Panc1 (cell line): ENCODE data around the gene MAGI2. TPM values are rescaled to one million over a fixed set of nuclear protein-coding genes. Genes with fewer than 3 reads are reported as not detected.

Experiments used
- ATAC-seq: fragments of 200-7000 bp; cut with Tn5 transposase; 2 replicates; pipeline ENCODE4 v1.9.1; 2020; ENCODE audit warnings: mild to moderate bottlenecking, moderate library complexity
- BruUV-seq: library from RNA; stranded (reverse); fragments of 400-500 nt; replicated peaks from 2 replicates; lab custom pipeline; 2021; lab: Mats Ljungman, UMichigan
- CTCF ChIA-PET: fragments of 300-600 bp; sonication (Branson Sonifier 250); formaldehyde crosslinking; loops from one replicate; lab custom pipeline; 2022; ENCODE audit warnings: antibody characterized with exemption; lab: Charles Lee
- POLR2A ChIA-PET: fragments of 300-600 bp; sonication (Branson Sonifier 250); formaldehyde crosslinking; loops from one replicate; lab custom pipeline; 2022; ENCODE audit warnings: antibody characterized with exemption; lab: Charles Lee
- DNase-seq: peaks from one replicate; pipeline ENCODE4 v3.0.0-alpha.2; 2010; ENCODE audit warnings: low read depth, low spot score
- H3K27ac ChIP-seq: 2 replicates; pipeline ENCODE4 v1.5.1; 2011; ENCODE audit warnings: mild to moderate bottlenecking, low read length, inconsistent platforms
- H3K27me3 ChIP-seq: fragments of 200-500 bp; sonication (Bioruptor generic); 2 replicates; pipeline ENCODE4 v1.6.0; 2014; ENCODE audit warnings: low read length, inconsistent platforms; ENCODE audit not compliant: control insufficient read depth, insufficient read depth
- H3K36me3 ChIP-seq: fragments of 200-500 bp; sonication (Bioruptor generic); 2 replicates; pipeline ENCODE4 v1.5.1; 2014; ENCODE audit warnings: inconsistent platforms, mild to moderate bottlenecking, low read length, moderate library complexity; ENCODE audit not compliant: control insufficient read depth, insufficient read depth
- H3K4me1 ChIP-seq: 2 replicates; pipeline ENCODE4 v1.5.1; 2011; ENCODE audit warnings: inconsistent platforms, mild to moderate bottlenecking, low read length, moderate library complexity; ENCODE audit not compliant: control insufficient read depth, insufficient read depth
- H3K4me3 ChIP-seq, 2 experiments: 2 replicates each; pipeline ENCODE4 v1.5.1; 2011 to 2012; ENCODE audit warnings: low read depth in 2 of 2, low read length in 2 of 2, mild to moderate bottlenecking in 2 of 2, inconsistent platforms in 1 of 2, moderate library complexity in 1 of 2
- H3K9me3 ChIP-seq: fragments of 200-500 bp; sonication (Bioruptor generic); 2 replicates; pipeline ENCODE4 v1.5.1; 2014; ENCODE audit warnings: low read depth, mild to moderate bottlenecking, inconsistent platforms, low read length, moderate library complexity; ENCODE audit not compliant: control insufficient read depth, insufficient read depth
- CTCF ChIP-seq: fragments of 450-650 bp; IDR thresholded peaks from 2 replicates; pipeline ENCODE4 v1.5.1; 2017; ENCODE audit warnings: mild to moderate bottlenecking
- POLR2AphosphoS5 ChIP-seq: IDR thresholded peaks from 2 replicates; pipeline ENCODE4 v1.6.1; 2012; ENCODE audit warnings: mild to moderate bottlenecking, low read depth, low read length, moderate library complexity
- REST ChIP-seq, 2 experiments: IDR thresholded peaks; 2 replicates each; pipeline ENCODE4 v1.6.1; 2011 to 2012; ENCODE audit warnings: low read depth in 2 of 2, control low read depth in 1 of 2, low read length in 1 of 2, mild to moderate bottlenecking in 1 of 2, moderate library complexity in 1 of 2; ENCODE audit not compliant: insufficient read depth in 1 of 2
- SIN3A ChIP-seq: IDR thresholded peaks from 2 replicates; pipeline ENCODE4 v1.6.1; 2012; ENCODE audit warnings: low read depth, mild to moderate bottlenecking, low read length, moderate library complexity, borderline replicate concordance; ENCODE audit not compliant: insufficient read depth
- TCF7L2 ChIP-seq: IDR thresholded peaks from 2 replicates; pipeline ENCODE4 v1.6.1; 2011; ENCODE audit warnings: mild to moderate bottlenecking, low read depth, low read length, inconsistent platforms
- in situ Hi-C: cut with HindIII; loops from 2 replicates; pipeline ENCODE4 v1.10.0; 2016; ENCODE audit warnings: low sequenced_read_pairs, low pct_unique_long_range_greater_than_20kb
- intact Hi-C: fragments of 100-400 bp; cut with micrococcal nuclease; formaldehyde crosslinking; loops from one replicate; pipeline ENCODE4 v1.10.0; 2022; ENCODE audit not compliant: unreplicated experiment
- total RNA-seq: library from RNA; stranded (reverse); gene quantifications from one replicate; pipeline ENCODE4 v1.2.1, GENCODE V29; 2021; ENCODE audit not compliant: unreplicated experiment

The MAGI2 gene
- total RNA-seq, 1 experiment from 2014 or later, result 5.4 TPM

GRCh38 chr7:78906735-78907134, 546.7 kb downstream of the MAGI2 start:
- TF ChIP-seq CTCF (no peak), TCF7L2 (no peak), SIN3A (no peak), POLR2AphosphoS5 (no peak), REST (IDR thresholded peaks at IDR 0.05; ENCODE audit: insufficient read depth in 1 of 2, low read depth in 2 of 2, low read length in 1 of 2) (no peak)
- H3K27me3 ChIP-seq, result no peaks in the 10 kb centered on the region; the same call in 1 of the 2 replicates
- ATAC-seq (no peak), DNase-seq (no peak)
- H3K9me3 ChIP-seq, result no peaks in the 10 kb centered on the region
- H3K4me3 ChIP-seq, result no peak overlapping the region
- CTCF ChIA-PET, result no interaction called here
- H3K36me3 ChIP-seq, result no peaks in the 10 kb centered on the region
- BruUV-seq, result no TSS peak
- H3K4me1 ChIP-seq, result no peaks in the 10 kb centered on the region
- in situ Hi-C loops, result no loop called here
- POLR2A ChIA-PET, result no interaction called here
- no peak overlapping the region for H3K27ac ChIP-seq
- intact Hi-C loops, result no loop called here

- CTCF ChIA-PET, result interaction anchor here (0.5 kb wide), 1 partner anchor 843 kb away, joined by 4 read pairs; no protein-coding TSS in a partner anchor
- TF ChIP-seq SIN3A (no peak), POLR2AphosphoS5 (no peak), CTCF (no peak), REST (IDR thresholded peaks at IDR 0.05; ENCODE audit: insufficient read depth in 1 of 2, low read depth in 2 of 2, low read length in 1 of 2) (no peak), TCF7L2 (no peak)
- intact Hi-C loops, result no loop called here
- Histone ChIP-seq H3K27me3 (no peaks in the 10 kb centered on the region; the same call in 1 of the 2 replicates), H3K4me1 (no peaks in the 10 kb centered on the region), H3K4me3 (no peak overlapping the region), H3K9me3 (no peaks in the 10 kb centered on the region), H3K27ac (no peak overlapping the region), H3K36me3 (no peaks in the 10 kb centered on the region)
- DNase-seq (no peak), ATAC-seq (no peak)
- POLR2A ChIA-PET, result no interaction called here
- BruUV-seq, result no TSS peak
- in situ Hi-C loops, result no loop called here
These were observed 548.0 kb downstream of the MAGI2 start for GRCh38 chr7:78905436-78905835.
